ENCODE measurements around the gene DCTD. TPM values are rescaled to one million over a fixed set of nuclear protein-coding genes. Genes with fewer than 3 reads are reported as not detected.
A peak's percentile ranks its signal among the peaks of the same experiment; 100 is the strongest.

Gene DCTD
- total and polyA plus RNA-seq, 2 of the 13 experiments (the other 11 are each of a cell fraction or from before 2014, with no cell fraction given), result 85.1 to 95.3 TPM

GRCh38 chr4:182880387-182881356, 36.5 kb downstream of the DCTD start (continued):
- peak; percentile 69; the same call in 1 of the 2 replicates for TF ChIP-seq BCL3 (CRISPR knock-in tag; IDR thresholded peaks at IDR 0.05)
- TF ChIP-seq ZNF430 (CRISPR knock-in tag; IDR thresholded peaks at IDR 0.05), result peak; percentile 93; the same call in 1 of the 2 replicates
- TF ChIP-seq TFAP4 (IDR thresholded peaks at IDR 0.05; ENCODE audit: borderline replicate concordance, low read depth), result peak; percentile 72; the same call in 1 of the 2 replicates
- peak; percentile 47; the same call in 1 of the 2 replicates for TF ChIP-seq TBX3 (IDR thresholded peaks at IDR 0.05; ENCODE audit: borderline replicate concordance)
- no peak for TF ChIP-seq ZNF639 (CRISPR knock-in tag; conservative IDR thresholded peaks at IDR 0.05)
- TF ChIP-seq KDM3A (CRISPR knock-in tag; IDR thresholded peaks at IDR 0.05; ENCODE audit: low read depth), result no peak
- TF ChIP-seq IKZF4 (CRISPR knock-in tag; IDR thresholded peaks at IDR 0.05; ENCODE audit: borderline replicate concordance, low read depth, not compliant biosample characterization), result peak; percentile 68
- TF ChIP-seq ZBTB40 (IDR thresholded peaks at IDR 0.05), result no peak
- peak; percentile 71 for TF ChIP-seq ZBTB40 (CRISPR knock-in tag; IDR thresholded peaks at IDR 0.05)
- no peak for TF ChIP-seq IKZF1 (IDR thresholded peaks at IDR 0.05)
- no peak for TF ChIP-seq ZNF333 (CRISPR knock-in tag; IDR thresholded peaks at IDR 0.05; ENCODE audit: borderline replicate concordance)
- peak; percentile 65 for TF ChIP-seq MED8 (CRISPR knock-in tag; IDR thresholded peaks at IDR 0.05; ENCODE audit: insufficient replicate concordance)

Data from HepG2 (cell line).